NCI-H526 treated with DMSO at 0.1 percent for 48 hours (cell line): ENCODE data around the gene CHRNE.

ENCODE experiments used
- DNase-seq: peaks from one replicate; lab custom pipeline; 2025; lab: John Stamatoyannopoulos, UW

Gene CHRNE

GRCh38 chr17:4854111-4854681 is 48.7 kb downstream of the CHRNE start:
- DNase-seq, result peak; percentile 10

GRCh38 chr17:4853208-4853671 is 49.7 kb downstream of the CHRNE start:
- DNase-seq, result no peak

- no peak for DNase-seq
Observed at GRCh38 chr17:4852567-4853207, 50.2 kb downstream of the CHRNE start.

- DNase-seq, result no peak
Observed at GRCh38 chr17:4851084-4851483, 51.8 kb downstream of the CHRNE start.

- no peak for DNase-seq
Observed at GRCh38 chr17:4850246-4850645, 52.7 kb downstream of the CHRNE start.

GRCh38 chr17:4849011-4849536 is 53.8 kb downstream of the CHRNE start:
- DNase-seq, result no peak
